Measurements from ENCODE around the gene TMEM184B.

- TF ChIP-seq POLR2AphosphoS5 (IDR thresholded peaks at IDR 0.05) (peak; percentile 33 to 77 (median 65)), CTCF (IDR thresholded peaks at IDR 0.05) (no peak)
These were observed 45.3 kb upstream of the TMEM184B start for GRCh38 chr22:38317995-38318715.
